Uterus (tissue), 4 donors: ENCODE data around the gene CSTF1. TPM values are rescaled to one million over a fixed set of nuclear protein-coding genes. Genes with fewer than 3 reads are reported as not detected.

ENCODE experiments used
- DNase-seq, 2 donors: peaks; one replicate each; pipeline ENCODE4 v3.0.0-alpha.2; 2019 to 2020
- H3K27ac ChIP-seq, 2 donors: fragments of 200-600 bp; sonication (generic); 1 replicate in 1 of 2; 2 replicates in 1 of 2; pipeline ENCODE4 v1.5.1; 2016 to 2018
- H3K27me3 ChIP-seq, 2 donors: fragments of 200-600 bp; sonication (generic); one replicate each; pipeline ENCODE4 v1.5.1; 2018 to 2019; ENCODE audit warnings: control low read depth in 1 of 2
- H3K36me3 ChIP-seq, 2 donors: fragments of 200-600 bp; sonication (generic); one replicate each; pipeline ENCODE4 v1.5.1; 2019; ENCODE audit warnings: control low read depth in 1 of 2
- H3K4me1 ChIP-seq, 2 donors: fragments of 200-600 bp; sonication (generic); one replicate each; pipeline ENCODE4 v1.5.1; 2018 to 2019; ENCODE audit warnings: control low read depth in 1 of 2
- H3K4me3 ChIP-seq, 2 donors: fragments of 200-600 bp; sonication (generic); 1 replicate in 1 of 2; 2 replicates in 1 of 2; pipeline ENCODE4 v1.5.1; 2018 to 2019; ENCODE audit warnings: mild to moderate bottlenecking in 1 of 2
- H3K9me3 ChIP-seq, 2 donors: fragments of 200-600 bp; sonication (generic); one replicate each; pipeline ENCODE4 v1.5.1; 2019; ENCODE audit warnings: control low read depth in 1 of 2
- CTCF ChIP-seq, 4 experiments: fragments of 200-600 bp in 2 of 4; fragments of 450-650 bp in 2 of 4; sonication (generic) in 2 of 4; IDR thresholded peaks; one replicate each; pipeline ENCODE4 v1.5.1; 2016 to 2019; ENCODE audit warnings: antibody characterized with exemption in 4 of 4, mild to moderate bottlenecking in 2 of 4, moderate library complexity in 1 of 4
- POLR2A ChIP-seq, 2 donors: fragments of 450-650 bp; IDR thresholded peaks; one replicate each; pipeline ENCODE4 v1.6.1; 2016; ENCODE audit warnings: antibody characterized with exemption in 2 of 2, mild to moderate bottlenecking in 1 of 2, moderate library complexity in 1 of 2
- intact Hi-C: fragments of 100-400 bp; cut with DNase I; formaldehyde crosslinking; loops from one replicate; pipeline ENCODE4 v1.15.1; 2023; ENCODE audit warnings: low total_unique reads
- total RNA-seq, 4 donors: library from RNA; depleted of rRNA in 3 of 4; stranded (reverse); fragments of >200 nt in 3 of 4; gene quantifications; one replicate each; pipeline versions ENCODE4 v1.1.0 to v1.2.4, GENCODE V29; 2014 to 2023
- donor health status: DM: yes; HTN: yes; CAD: no.

Gene CSTF1
- total RNA-seq, 4 donors from 2014 or later, result 20.9 to 44.0 (median 29.9) TPM

GRCh38 chr20:56437196-56437960 lies 44.9 kb downstream of the CSTF1 start:
- intact Hi-C loops, result no loop called here
- DNase-seq, result no peak
- Histone ChIP-seq H3K4me1 (no peaks in the 10 kb centered on the region), H3K27me3 (no peaks in the 10 kb centered on the region), H3K4me3 (no peak overlapping the region), H3K36me3 (no peaks in the 10 kb centered on the region), H3K9me3 (no peaks in the 10 kb centered on the region), H3K27ac (no peak overlapping the region)
- no peak for TF ChIP-seq CTCF (IDR thresholded peaks at IDR 0.05)
- no peak for TF ChIP-seq POLR2A (IDR thresholded peaks at IDR 0.05)

- Histone ChIP-seq H3K36me3 (no peaks in the 10 kb centered on the region), H3K9me3 (no peaks in the 10 kb centered on the region), H3K4me1 (no peaks in the 10 kb centered on the region), H3K27ac (no peak overlapping the region), H3K4me3 (no peak overlapping the region), H3K27me3 (no peaks in the 10 kb centered on the region)
- TF ChIP-seq CTCF (IDR thresholded peaks at IDR 0.05), result no peak
- TF ChIP-seq POLR2A (IDR thresholded peaks at IDR 0.05), result no peak
- DNase-seq, result no peak
- intact Hi-C loops, result no loop called here
Observed at GRCh38 chr20:56438284-56438683, 45.8 kb downstream of the CSTF1 start.

- Histone ChIP-seq H3K4me3 (no peak overlapping the region), H3K27me3 (no peaks in the 10 kb centered on the region), H3K27ac (no peak overlapping the region), H3K36me3 (no peaks in the 10 kb centered on the region), H3K9me3 (no peaks in the 10 kb centered on the region), H3K4me1 (no peaks in the 10 kb centered on the region)
- no peak for DNase-seq
- intact Hi-C loops, result no loop called here
- no peak for TF ChIP-seq CTCF (IDR thresholded peaks at IDR 0.05)
- no peak for TF ChIP-seq POLR2A (IDR thresholded peaks at IDR 0.05)
Observed at GRCh38 chr20:56439771-56440291, 47.4 kb downstream of the CSTF1 start.

- Histone ChIP-seq H3K4me3 (no peak overlapping the region), H3K9me3 (no peaks in the 10 kb centered on the region), H3K27me3 (no peaks in the 10 kb centered on the region), H3K4me1 (no peaks in the 10 kb centered on the region), H3K36me3 (no peaks in the 10 kb centered on the region), H3K27ac (no peak overlapping the region)
- TF ChIP-seq POLR2A (IDR thresholded peaks at IDR 0.05) (no peak), CTCF (IDR thresholded peaks at IDR 0.05) (no peak)
- intact Hi-C loops, result no loop called here
- no peak for DNase-seq
Observed at GRCh38 chr20:56440346-56441007, 48.0 kb downstream of the CSTF1 start.
